ENCODE results near the gene FAM186B. TPM values are rescaled to one million over a fixed set of nuclear protein-coding genes. Genes with fewer than 3 reads are reported as not detected.

Gene FAM186B
- total RNA-seq, 1 experiment from 2014 or later: 0.46 TPM

DNA sequence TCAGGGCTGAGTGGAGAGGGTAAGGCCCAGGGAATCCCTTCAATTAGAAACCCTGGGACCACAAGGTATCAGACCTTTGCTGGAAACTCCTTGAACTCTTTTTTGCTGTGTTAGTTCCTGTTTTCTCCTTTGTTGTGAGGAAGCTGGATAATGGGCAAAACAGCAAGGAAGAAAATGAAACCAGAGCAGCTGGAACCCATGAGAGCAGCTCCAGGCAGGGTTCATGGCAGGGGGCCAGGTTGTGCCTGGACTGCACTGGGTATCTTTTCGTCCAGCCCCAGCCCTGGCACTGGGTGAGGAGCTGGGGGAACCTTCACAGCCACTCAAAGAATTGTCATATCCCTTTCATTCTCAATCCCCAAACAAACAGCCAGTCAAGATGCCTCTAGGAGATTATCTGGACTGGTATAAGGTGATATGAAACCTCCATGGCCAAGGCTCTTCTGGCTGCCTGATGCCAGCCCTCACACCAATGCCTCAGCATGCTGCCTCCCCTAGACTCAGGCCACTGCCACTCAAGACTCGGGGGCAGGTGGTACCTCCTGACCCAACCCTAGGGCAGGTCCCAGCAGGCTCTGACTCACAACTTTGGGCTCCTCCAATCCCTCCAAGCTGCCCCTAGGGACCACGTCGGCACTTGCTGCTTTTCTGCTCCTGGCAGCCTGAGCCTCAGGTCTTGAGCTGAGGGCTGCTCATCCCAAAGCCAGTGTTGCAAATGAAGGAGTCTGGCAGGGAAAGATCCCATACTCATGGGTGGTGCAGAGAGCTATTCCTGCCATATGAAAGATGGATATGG, 16.5 kb downstream of the FAM186B start:
- H3K36me3 Mint-ChIP-seq (ENCODE audit: insufficient read depth in 1 of 3, low read depth in 3 of 3): peaks cover 6 to 15% (median 9%) of the 10 kb centered on the region in 3 experiments; a peak in 4 of 7 replicates
- H4K91ac ChIP-seq (ENCODE audit: insufficient read length, low read depth, low read length): no peak overlapping the region
- H3K4me1 ChIP-seq (ENCODE audit: insufficient read depth, low read length): no peaks in the 10 kb centered on the region
- H3K23me2 ChIP-seq (ENCODE audit: insufficient read length, low read depth, low read length, poor library complexity, severe bottlenecking): no peaks in the 10 kb centered on the region
- H3K14ac ChIP-seq (ENCODE audit: insufficient read depth, low read length): no peak overlapping the region
- DNase-seq: peak; percentile 32
- H2BK15ac ChIP-seq (ENCODE audit: low read depth, low read length): no peak overlapping the region
- no peak overlapping the region for H3K4ac ChIP-seq (ENCODE audit: low read depth, low read length)
- no peak overlapping the region for H3K4me3 Mint-ChIP-seq
- no peaks in the 10 kb centered on the region for H3K27me3 Mint-ChIP-seq (ENCODE audit: low read depth)
- H3T11ph ChIP-seq (ENCODE audit: low read length): no peak overlapping the region
- H3K79me2 ChIP-seq (ENCODE audit: insufficient read depth, low read length): no peaks in the 10 kb centered on the region
- H2AK5ac ChIP-seq (ENCODE audit: insufficient read length, low read length): no peak overlapping the region
- H3K27me3 ChIP-seq (ENCODE audit: insufficient read depth, low read length): no peaks in the 10 kb centered on the region
- no peak overlapping the region for H4K5ac ChIP-seq (ENCODE audit: insufficient read length, low read depth, low read length)
- H3K9me3 Mint-ChIP-seq: no peaks in the 10 kb centered on the region
- no peak overlapping the region for H3K4me2 ChIP-seq (ENCODE audit: insufficient read depth, insufficient read length, low read length)
- TF ChIP-seq, protein P1, sequence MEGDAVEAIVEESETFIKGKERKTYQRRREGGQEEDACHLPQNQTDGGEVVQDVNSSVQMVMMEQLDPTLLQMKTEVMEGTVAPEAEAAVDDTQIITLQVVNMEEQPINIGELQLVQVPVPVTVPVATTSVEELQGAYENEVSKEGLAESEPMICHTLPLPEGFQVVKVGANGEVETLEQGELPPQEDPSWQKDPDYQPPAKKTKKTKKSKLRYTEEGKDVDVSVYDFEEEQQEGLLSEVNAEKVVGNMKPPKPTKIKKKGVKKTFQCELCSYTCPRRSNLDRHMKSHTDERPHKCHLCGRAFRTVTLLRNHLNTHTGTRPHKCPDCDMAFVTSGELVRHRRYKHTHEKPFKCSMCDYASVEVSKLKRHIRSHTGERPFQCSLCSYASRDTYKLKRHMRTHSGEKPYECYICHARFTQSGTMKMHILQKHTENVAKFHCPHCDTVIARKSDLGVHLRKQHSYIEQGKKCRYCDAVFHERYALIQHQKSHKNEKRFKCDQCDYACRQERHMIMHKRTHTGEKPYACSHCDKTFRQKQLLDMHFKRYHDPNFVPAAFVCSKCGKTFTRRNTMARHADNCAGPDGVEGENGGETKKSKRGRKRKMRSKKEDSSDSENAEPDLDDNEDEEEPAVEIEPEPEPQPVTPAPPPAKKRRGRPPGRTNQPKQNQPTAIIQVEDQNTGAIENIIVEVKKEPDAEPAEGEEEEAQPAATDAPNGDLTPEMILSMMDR (conservative IDR thresholded peaks at IDR 0.05): no peak
- H2BK20ac ChIP-seq (ENCODE audit: low read depth, low read length, poor library complexity, severe bottlenecking): no peak overlapping the region
- no peak overlapping the region for H4K8ac ChIP-seq (replicated peaks; ENCODE audit: insufficient read length, low read depth, low read length)
- no peak overlapping the region for H2BK12ac ChIP-seq (ENCODE audit: insufficient read length, low read depth, low read length)
- H4K20me1 ChIP-seq (ENCODE audit: control insufficient read depth, insufficient read depth, insufficient read length): no peaks in the 10 kb centered on the region
- no peak overlapping the region for H3K56ac ChIP-seq (ENCODE audit: insufficient read length, low read depth, low read length)
- H3K18ac ChIP-seq (ENCODE audit: insufficient read length, low read depth, low read length): no peak overlapping the region
- no peak overlapping the region for H2BK120ac ChIP-seq (ENCODE audit: low read depth, low read length, poor library complexity, severe bottlenecking)
- no peak overlapping the region for H3K9ac ChIP-seq (ENCODE audit: extremely low read depth, insufficient read length, low read length)
- H3K79me1 ChIP-seq (ENCODE audit: insufficient read depth, low read depth, low read length, poor library complexity, severe bottlenecking): no peaks in the 10 kb centered on the region
- WGBS (ENCODE audit: extremely low coverage, insufficient read length, low lambda C conversion rate): no CpG with 5 or more reads among the region's 4 CpGs
- peaks cover 3 to 4% of the 10 kb centered on the region in 2 experiments; a peak in 2 of 4 replicates for H3K4me1 Mint-ChIP-seq
- H3K27ac Mint-ChIP-seq: no peak overlapping the region; a peak in 1 of 7 replicates
- no peaks in the 10 kb centered on the region for H3K9me3 ChIP-seq (ENCODE audit: control insufficient read depth, low read depth, low read length)
- no peak overlapping the region for H2AFZ ChIP-seq (ENCODE audit: low read length)
- no peak overlapping the region for H2BK5ac ChIP-seq (ENCODE audit: insufficient read length, low read length)
- H3K27ac ChIP-seq (ENCODE audit: insufficient read length, low read depth, low read length): no peak overlapping the region
- H3K23ac ChIP-seq (ENCODE audit: insufficient read length, low read depth, low read length): no peak overlapping the region
